ENCODE measurements around the gene MTHFD1.

DNA sequence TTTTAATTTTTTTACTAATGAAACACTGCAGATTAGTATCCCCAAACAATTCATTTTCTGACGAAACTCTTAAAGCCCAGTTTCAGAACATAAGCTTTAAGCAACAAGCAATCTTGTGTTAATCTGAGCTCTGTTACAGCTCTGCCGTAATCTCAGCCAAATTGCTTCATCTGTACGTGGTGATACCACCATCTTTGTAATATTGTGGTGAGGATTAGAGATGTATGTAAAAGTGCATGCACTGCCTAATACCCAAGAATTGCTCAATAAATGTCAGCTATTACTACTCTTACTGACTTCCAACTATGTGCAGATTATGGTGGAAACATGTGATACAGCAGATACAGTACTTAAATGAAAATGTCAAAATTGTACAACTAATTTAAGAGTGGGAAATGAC is 78.9 kb downstream of the MTHFD1 start:
- TF ChIP-seq EP300 (IDR thresholded peaks at IDR 0.05) (no peak), POLR2A (IDR thresholded peaks at IDR 0.05) (no peak)
- TF ChIP-seq, protein P1, sequence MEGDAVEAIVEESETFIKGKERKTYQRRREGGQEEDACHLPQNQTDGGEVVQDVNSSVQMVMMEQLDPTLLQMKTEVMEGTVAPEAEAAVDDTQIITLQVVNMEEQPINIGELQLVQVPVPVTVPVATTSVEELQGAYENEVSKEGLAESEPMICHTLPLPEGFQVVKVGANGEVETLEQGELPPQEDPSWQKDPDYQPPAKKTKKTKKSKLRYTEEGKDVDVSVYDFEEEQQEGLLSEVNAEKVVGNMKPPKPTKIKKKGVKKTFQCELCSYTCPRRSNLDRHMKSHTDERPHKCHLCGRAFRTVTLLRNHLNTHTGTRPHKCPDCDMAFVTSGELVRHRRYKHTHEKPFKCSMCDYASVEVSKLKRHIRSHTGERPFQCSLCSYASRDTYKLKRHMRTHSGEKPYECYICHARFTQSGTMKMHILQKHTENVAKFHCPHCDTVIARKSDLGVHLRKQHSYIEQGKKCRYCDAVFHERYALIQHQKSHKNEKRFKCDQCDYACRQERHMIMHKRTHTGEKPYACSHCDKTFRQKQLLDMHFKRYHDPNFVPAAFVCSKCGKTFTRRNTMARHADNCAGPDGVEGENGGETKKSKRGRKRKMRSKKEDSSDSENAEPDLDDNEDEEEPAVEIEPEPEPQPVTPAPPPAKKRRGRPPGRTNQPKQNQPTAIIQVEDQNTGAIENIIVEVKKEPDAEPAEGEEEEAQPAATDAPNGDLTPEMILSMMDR (IDR thresholded peaks at IDR 0.05), result no peak
